ENCODE measurements around the gene CUX1.

CUX1 gene

DNA sequence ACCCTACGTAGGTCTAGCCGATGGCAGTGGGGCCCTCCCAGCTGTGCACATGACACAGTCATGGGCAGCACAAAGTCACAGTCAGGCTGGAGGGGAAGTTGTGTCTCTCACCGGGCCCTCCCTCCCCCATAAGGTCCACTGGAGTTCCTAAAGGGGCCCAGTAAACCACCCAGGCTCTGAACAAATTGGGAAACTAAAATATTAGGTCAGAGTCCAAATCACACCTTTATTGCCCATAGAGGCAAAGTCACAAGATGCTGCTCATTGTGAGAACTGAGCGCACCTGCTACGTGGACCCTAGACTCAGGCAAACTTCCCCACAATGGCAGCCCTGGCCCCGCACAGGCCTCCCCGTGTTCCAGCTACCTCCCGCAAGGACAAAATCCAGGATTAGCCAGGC, 424.0 kb downstream of the CUX1 start:
- TF ChIP-seq, protein P1, sequence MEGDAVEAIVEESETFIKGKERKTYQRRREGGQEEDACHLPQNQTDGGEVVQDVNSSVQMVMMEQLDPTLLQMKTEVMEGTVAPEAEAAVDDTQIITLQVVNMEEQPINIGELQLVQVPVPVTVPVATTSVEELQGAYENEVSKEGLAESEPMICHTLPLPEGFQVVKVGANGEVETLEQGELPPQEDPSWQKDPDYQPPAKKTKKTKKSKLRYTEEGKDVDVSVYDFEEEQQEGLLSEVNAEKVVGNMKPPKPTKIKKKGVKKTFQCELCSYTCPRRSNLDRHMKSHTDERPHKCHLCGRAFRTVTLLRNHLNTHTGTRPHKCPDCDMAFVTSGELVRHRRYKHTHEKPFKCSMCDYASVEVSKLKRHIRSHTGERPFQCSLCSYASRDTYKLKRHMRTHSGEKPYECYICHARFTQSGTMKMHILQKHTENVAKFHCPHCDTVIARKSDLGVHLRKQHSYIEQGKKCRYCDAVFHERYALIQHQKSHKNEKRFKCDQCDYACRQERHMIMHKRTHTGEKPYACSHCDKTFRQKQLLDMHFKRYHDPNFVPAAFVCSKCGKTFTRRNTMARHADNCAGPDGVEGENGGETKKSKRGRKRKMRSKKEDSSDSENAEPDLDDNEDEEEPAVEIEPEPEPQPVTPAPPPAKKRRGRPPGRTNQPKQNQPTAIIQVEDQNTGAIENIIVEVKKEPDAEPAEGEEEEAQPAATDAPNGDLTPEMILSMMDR (conservative IDR thresholded peaks at IDR 0.05; ENCODE audit: low read depth, low read length) = no peak
- Histone ChIP-seq H3K4me3 (IDR thresholded peaks at IDR 0.05; ENCODE audit: insufficient read depth, low read depth, low read length) (no peak overlapping the region), H3K4me2 (no peak overlapping the region)

DNA sequence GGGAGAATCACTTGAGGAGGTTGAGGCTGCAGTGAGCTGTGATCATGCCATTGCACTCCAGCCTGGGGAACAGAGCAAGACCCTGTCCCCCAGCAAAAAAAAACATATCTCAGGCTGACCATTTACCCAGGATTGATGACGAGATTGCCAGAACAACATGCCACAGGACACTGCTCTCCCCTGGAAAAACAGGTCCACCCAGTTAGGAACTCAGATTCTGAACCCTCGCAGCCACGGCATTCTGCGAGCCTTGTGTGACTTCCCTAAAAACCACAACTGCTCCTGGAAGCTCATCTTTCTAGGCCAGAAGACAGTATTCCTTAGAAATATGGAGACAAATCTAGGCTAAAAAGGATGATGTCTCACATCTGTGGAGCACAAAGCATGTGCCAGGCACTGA, 427.2 kb downstream of the CUX1 start:
- no peak overlapping the region for H3K4me3 ChIP-seq (IDR thresholded peaks at IDR 0.05; ENCODE audit: insufficient read depth, low read depth, low read length)
- no peaks in the 10 kb centered on the region for H3K27me3 ChIP-seq (ENCODE audit: insufficient read depth, low read depth)
- no peak overlapping the region for H2AFZ ChIP-seq (ENCODE audit: low read depth)
- no peak overlapping the region for H3K9ac ChIP-seq
- TF ChIP-seq, protein P1 (conservative IDR thresholded peaks at IDR 0.05; ENCODE audit: low read depth, low read length) = no peak
- no peaks in the 10 kb centered on the region for H4K20me1 ChIP-seq (ENCODE audit: insufficient read depth)
- no peaks in the 10 kb centered on the region for H3K79me2 ChIP-seq (ENCODE audit: insufficient read depth, low read depth)
- no peaks in the 10 kb centered on the region for H3K36me3 ChIP-seq (ENCODE audit: insufficient read depth)
- no peak overlapping the region for H3K4me2 ChIP-seq
- peaks cover 12% of the 10 kb centered on the region for H3K4me1 ChIP-seq (ENCODE audit: low read depth, poor library complexity, severe bottlenecking)
- H3K27ac ChIP-seq = no peak overlapping the region

More for the DNA sequence above, 424.0 kb downstream of the CUX1 start:
- H3K36me3 ChIP-seq (ENCODE audit: insufficient read depth) = no peaks in the 10 kb centered on the region
- no peak overlapping the region for H3K27ac ChIP-seq
- no peak overlapping the region for H3K9ac ChIP-seq
- H2AFZ ChIP-seq (ENCODE audit: low read depth) = no peak overlapping the region
- H3K79me2 ChIP-seq (ENCODE audit: insufficient read depth, low read depth) = no peaks in the 10 kb centered on the region
- H4K20me1 ChIP-seq (ENCODE audit: insufficient read depth) = no peaks in the 10 kb centered on the region
- no peaks in the 10 kb centered on the region for H3K27me3 ChIP-seq (ENCODE audit: insufficient read depth, low read depth)
- H3K4me1 ChIP-seq (ENCODE audit: low read depth, poor library complexity, severe bottlenecking) = peaks cover 14% of the 10 kb centered on the region

DNA sequence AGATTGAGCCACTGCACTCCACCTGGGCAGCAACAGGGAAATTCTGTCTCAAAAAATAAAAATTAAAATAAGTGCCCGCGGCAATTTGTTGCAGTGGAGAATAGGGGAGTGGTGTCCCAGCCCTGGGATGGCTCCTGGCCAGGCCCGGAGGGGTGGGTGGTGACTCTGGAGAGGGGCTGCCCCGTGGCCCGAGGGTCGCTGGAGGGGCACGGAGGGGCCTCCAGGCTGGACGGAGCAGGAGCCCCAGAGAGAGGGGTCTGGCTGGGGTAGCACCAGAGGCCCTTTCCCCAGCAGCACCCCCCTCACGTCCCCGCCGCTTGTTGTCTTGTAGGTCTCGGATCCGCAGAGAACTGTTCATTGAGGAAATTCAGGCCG, 430.6 kb downstream of the CUX1 start:
- Histone ChIP-seq H3K27me3 (ENCODE audit: insufficient read depth, low read depth) (no peaks in the 10 kb centered on the region), H4K20me1 (ENCODE audit: insufficient read depth) (no peaks in the 10 kb centered on the region), H3K4me2 (no peak overlapping the region), H3K27ac (no peak overlapping the region), H2AFZ (ENCODE audit: low read depth) (no peak overlapping the region), H3K79me2 (ENCODE audit: insufficient read depth, low read depth) (no peaks in the 10 kb centered on the region), H3K4me3 (IDR thresholded peaks at IDR 0.05; ENCODE audit: insufficient read depth, low read depth, low read length) (no peak overlapping the region), H3K4me1 (ENCODE audit: low read depth, poor library complexity, severe bottlenecking) (no peaks in the 10 kb centered on the region), H3K9ac (no peak overlapping the region), H3K36me3 (ENCODE audit: insufficient read depth) (no peaks in the 10 kb centered on the region)
- TF ChIP-seq, protein P1 (conservative IDR thresholded peaks at IDR 0.05; ENCODE audit: low read depth, low read length) = no peak

DNA sequence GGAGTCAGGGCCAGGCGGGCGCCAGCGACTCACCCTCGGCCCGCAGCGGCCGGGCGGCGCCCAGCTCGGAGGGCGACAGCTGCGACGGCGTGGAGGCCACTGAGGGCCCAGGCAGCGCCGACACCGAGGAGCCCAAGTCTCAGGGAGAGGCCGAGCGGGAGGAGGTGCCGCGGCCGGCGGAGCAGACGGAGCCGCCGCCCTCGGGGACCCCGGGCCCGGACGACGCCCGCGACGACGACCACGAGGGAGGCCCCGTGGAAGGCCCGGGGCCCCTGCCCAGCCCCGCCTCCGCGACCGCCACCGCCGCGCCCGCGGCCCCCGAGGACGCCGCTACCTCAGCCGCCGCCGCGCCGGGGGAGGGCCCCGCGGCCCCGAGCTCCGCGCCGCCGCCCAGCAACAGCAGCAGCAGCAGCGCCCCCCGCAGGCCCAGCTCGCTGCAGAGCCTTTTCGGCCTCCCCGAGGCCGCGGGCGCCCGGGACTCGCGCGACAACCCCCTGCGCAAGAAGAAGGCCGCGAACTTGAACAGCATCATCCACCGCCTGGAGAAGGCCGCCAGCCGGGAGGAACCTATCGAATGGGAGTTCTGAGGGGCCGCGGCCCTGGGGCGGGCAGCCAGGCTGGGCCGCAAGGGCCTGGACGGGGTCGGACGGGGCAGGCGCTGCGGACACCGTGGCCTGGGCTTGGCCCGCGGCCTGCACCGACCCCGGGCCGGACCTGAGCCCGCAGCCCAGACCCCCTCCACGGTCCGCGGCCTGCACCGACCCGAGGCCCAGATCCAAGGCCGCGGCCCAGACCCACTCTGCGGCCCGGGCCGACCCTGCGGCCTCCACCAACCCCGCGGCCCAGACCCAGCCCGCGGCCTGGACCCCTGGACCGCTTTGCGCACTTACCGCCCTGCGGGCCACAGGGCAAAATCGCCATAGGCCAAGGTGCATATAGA, 431.3 kb downstream of the CUX1 start:
- TF ChIP-seq, protein P1 (conservative IDR thresholded peaks at IDR 0.05; ENCODE audit: low read depth, low read length) = no peak
- Histone ChIP-seq H3K4me3 (IDR thresholded peaks at IDR 0.05; ENCODE audit: insufficient read depth, low read depth, low read length) (no peak overlapping the region), H3K27me3 (ENCODE audit: insufficient read depth, low read depth) (no peaks in the 10 kb centered on the region), H4K20me1 (ENCODE audit: insufficient read depth) (no peaks in the 10 kb centered on the region), H3K9ac (no peak overlapping the region), H3K4me2 (no peak overlapping the region), H3K27ac (no peak overlapping the region), H2AFZ (ENCODE audit: low read depth) (no peak overlapping the region), H3K4me1 (ENCODE audit: low read depth, poor library complexity, severe bottlenecking) (no peaks in the 10 kb centered on the region), H3K79me2 (ENCODE audit: insufficient read depth, low read depth) (no peaks in the 10 kb centered on the region), H3K36me3 (ENCODE audit: insufficient read depth) (no peaks in the 10 kb centered on the region)

Data from KMS-11 (cell line).